Erythroblast (primary cell): ENCODE measurements around the gene LPAR2.
A peak's percentile ranks its signal among the peaks of the same experiment; 100 is the strongest.

Source experiments
- DNase-seq, 2 experiments: peaks; one replicate each; lab custom pipeline; 2025; lab: John Stamatoyannopoulos, UW
- GATA1 ChIP-seq: IDR thresholded peaks from 2 replicates; pipeline ENCODE4 v1.6.1; 2011; ENCODE audit warnings: low read depth, mild to moderate bottlenecking, control low read depth, low read length, moderate library complexity
- POLR2A ChIP-seq: IDR thresholded peaks from 2 replicates; pipeline ENCODE4 v1.6.1; 2011; ENCODE audit warnings: mild to moderate bottlenecking, low read length

Gene LPAR2

DNA sequence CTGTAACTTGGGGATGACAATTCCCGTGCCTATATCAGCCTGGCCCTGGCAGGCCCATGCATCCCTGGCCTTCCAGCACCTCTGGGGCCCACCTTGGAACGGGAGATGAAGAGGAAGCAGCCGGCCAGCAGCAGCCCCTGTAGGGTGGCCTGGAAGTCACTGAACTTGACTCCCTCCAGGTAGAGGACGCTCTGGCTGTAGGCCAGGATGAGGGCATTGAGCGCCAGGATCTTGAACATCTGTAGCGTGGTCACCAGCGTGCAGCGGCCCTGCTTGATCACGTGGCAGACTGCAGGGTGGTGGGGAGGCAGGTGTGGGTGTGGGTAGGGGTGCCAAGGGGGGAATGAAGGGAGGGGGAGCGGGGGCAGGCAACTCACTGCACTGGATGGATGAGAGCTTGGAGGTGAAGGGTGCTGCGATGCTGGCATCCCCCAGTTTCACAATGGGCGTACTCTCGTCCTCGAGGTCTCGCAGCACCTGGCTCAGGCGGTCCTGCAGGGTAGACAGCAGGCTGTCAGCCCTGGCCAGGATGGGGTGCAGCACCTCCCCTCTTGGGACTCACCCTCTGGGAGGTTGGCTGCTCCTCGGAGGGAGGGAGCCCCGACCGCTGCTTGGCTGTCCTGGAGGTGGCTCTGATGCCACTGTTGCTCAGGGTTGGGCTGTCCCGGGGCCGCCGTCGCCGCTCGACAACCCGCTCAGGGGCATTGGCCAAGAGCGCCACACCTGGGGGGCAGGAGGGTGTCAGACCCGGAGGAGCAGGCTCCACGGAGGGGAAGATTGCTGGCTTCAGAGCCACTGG lies 19.2 kb upstream of the LPAR2 start:
- no peak for DNase-seq
- TF ChIP-seq GATA1 (no peak), POLR2A (no peak)

DNA sequence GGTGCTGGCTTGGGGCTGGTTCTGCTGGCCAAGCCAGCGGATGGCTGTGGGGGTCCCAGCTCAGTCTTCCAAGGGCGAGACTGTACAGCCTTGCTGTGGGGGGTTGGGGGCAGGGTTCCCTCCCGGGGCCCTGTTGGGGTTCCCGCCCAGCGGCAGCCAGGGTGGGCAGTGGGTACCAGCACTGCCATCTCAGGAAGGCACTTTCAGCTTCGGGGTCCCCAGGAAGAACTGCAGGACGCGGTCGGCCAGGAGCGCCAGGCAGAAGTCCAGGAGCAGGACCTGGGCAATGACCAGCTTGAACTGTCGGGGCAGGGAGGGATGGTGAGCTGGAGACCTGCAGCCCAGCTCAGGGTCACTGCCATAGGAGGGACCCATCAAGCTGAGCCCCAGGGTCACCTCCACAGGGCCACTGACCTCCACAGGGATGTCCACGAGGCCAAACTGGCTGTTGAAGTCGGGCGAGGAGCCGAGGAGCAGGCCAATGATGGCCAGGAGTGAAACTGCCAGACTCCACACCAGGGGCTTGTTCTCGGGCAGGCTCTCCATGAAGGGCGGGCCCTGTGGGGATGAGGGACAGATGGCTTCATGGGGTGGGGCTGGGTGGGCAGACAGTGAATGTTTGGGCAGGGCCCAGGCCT lies 17.3 kb upstream of the LPAR2 start:
- DNase-seq, result no peak
- no peak for TF ChIP-seq POLR2A
- no peak for TF ChIP-seq GATA1

DNA sequence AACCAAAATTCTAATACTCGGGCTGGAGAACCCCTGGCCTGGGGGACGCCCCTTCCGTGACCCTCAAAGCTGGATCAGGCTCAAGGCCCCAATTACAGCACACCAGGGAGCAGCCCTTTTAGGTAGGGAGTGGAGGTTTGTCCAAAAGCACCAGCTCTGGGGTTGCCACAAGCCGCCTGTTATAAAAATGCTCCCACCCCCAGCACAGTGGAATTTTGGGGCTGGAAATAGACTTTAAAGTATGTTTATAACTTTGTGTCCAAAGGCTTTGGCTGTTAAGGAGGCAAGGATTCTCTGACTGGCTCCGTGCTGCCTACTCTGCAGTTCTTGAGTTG lies 16.0 kb upstream of the LPAR2 start:
- no peak for DNase-seq
- TF ChIP-seq POLR2A (no peak), GATA1 (no peak)

DNA sequence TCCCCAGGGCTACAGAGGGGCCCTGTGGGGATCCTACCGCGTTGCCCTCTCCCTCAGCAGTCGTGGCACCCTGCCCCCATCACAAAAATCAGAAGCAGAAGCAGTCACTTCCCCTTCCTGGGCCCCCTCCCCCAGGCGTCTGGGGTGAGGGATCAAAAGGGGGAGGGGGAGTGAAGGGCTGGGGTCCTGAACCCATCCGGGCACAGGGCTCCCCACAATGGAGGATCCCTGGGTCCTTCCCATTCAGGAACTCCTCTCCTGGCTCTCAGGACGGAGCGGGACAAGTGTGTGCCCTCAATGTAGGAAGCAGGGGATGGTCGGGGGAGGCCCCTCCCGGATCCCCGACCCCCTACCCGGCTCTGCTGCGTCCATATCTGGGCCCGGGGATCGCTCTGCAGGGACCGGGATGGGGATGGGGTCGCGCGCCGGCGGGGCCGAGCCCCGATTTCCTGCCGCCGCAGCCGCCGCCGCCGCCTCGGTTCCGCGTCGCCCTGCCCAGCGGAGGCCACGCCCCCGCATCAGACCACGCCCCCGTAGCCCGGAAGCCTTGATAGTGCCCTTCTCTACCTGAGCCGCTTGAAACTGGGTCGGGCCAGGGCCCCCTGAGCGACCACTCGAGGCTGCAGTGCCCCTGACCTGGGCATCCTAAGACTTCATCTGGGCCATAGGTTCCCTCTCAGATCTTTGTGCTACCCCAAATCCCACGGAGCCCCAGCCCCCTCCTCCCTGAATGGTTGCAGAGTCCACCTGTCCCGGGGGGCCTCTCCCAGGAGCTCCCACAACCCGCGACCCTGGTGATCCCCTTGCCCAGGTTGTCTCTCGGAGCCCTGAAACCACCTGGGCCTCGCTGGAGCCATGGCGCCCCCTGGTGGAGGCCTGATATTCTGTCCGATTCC lies 15.4 kb upstream of the LPAR2 start, which contains the start of gene GMIP:
Gene GMIP (minus strand): TSS at position 500 of the 896 bp plus-strand sequence. CDS start 128 bp downstream, at position 372.
- TF ChIP-seq GATA1 (no peak), POLR2A (peak; percentile 4)
- peak; percentile 67 to 86 for DNase-seq

DNA sequence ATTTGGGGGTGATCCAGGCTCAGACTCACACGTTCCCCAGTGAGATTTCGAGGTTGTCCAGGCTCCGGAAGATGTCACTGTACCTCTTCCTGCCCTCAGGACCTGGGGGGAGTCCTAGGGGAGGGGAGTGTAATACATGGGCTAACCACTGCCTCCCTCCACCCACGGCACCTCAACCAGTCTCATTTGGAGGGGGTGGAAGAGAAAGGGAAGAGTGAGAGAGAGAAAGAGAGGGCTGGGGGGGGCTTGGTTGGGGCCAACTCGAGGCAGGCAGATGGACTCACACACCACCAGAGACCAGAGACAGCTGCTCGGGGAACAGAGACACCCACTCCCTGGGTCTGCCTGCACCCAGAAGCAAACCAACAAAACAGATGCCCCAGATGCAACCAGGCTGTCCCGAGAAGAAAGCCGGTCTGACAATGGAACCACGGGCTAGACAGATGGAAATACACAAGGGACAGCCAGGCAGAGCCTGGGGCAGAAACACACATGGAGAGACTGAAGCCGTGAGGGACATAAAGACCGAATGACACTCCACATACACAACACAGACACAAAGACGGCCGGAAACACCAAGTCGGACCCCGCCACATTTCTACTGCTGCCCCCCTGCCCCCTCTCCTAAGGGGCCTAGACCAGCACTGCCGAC lies 14.6 kb upstream of the LPAR2 start:
- TF ChIP-seq POLR2A (no peak), GATA1 (no peak)
- no peak for DNase-seq

- TF ChIP-seq GATA1 (no peak), POLR2A (no peak)
- no peak for DNase-seq
Measured at GRCh38 chr19:19637523-19638251, 9.7 kb upstream of the LPAR2 start.

DNA sequence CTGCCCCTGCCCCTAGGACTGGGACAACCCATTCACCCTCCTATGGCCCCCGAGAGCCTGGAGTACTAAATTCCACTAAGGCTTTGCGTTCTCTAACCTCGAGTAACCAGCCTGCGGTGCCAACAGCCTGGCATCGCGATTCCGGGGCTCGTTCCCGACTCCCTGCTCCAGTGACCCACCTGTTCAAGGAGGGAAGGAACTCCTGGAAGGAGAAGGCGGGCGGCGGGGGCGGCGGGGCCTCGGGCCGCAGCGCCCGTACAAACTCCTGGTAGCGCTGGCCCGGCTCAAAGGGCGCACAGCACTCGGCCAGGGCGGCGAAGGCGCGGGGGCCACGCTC lies 9.1 kb upstream of the LPAR2 start:
- DNase-seq, result no peak
- no peak for TF ChIP-seq GATA1
- TF ChIP-seq POLR2A, result no peak

DNA sequence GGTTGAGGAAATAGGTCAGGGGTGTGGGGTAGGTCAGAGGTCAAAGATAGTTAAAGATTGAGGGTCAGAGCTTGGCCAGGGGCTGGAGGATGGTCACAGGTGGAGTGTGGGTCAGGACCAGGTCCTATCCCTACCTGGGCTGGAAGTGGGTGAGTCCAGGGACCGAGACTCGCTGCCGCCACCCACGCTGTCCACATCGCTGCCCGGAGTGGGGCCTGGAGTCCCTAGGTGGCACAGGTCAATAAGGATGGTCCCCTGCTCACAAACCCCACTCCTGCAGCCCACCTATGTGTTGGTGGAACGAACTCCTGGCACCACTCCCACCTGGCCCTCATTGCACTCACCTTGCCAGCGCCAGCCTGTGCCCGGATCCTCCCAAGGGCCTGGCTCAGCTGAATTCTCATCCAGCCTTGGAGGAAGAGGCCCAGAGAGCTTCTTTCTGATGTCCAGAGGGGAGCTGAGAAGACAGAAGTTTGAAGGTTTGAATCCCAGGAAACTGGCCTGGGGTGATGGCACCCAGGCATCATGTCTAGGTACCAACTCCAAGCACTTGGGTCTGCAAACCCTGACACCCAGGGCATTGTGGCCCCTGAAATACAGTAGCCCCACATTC lies 8.7 kb upstream of the LPAR2 start:
- DNase-seq, result no peak
- TF ChIP-seq GATA1, result no peak
- no peak for TF ChIP-seq POLR2A

DNA sequence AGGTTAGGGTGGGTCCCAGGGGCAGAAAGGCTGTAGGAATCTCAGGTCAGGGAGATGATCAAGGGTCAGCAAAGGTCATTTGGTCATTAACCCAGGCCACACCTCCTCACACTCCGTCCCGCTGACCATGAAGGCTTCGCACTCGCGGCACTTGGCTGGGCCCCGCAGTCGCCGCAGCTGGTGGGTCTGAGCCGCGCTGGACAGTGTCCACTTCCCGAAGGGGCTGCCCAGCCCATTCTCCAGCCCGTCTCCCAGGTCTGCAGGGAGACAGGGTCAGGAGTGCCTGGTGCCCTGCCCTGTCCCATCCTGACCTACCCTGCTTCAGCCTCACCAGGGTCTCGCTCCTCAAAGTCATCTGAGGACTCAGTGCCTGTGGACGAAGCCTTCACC lies 7.3 kb upstream of the LPAR2 start:
- no peak for DNase-seq
- TF ChIP-seq GATA1 (no peak), POLR2A (no peak)

GRCh38 chr19:19634516-19635312 lies 6.7 kb upstream of the LPAR2 start:
- DNase-seq, result no peak
- TF ChIP-seq GATA1 (no peak), POLR2A (no peak)

GRCh38 chr19:19633711-19634515 lies 5.9 kb upstream of the LPAR2 start:
- TF ChIP-seq POLR2A (no peak), GATA1 (no peak)
- no peak for DNase-seq
